Neural cell (in vitro differentiated cells): ENCODE data around the gene DBN1. TPM values are rescaled to one million over a fixed set of nuclear protein-coding genes. Genes with fewer than 3 reads are reported as not detected.

Source experiments
- H2AFZ ChIP-seq: fragments of 200-600, 300-800 bp; sonication (generic), shearing (Covaris generic); 2 replicates; pipeline ENCODE4 v1.6.0; 2014; ENCODE audit warnings: low read depth, mild to moderate bottlenecking, antibody characterized with exemption, low read length, moderate library complexity
- H3F3A ChIP-seq: fragments of 200-600 bp; shearing (Covaris generic); 2 replicates; pipeline ENCODE4 v1.6.1; 2016; ENCODE audit warnings: mild to moderate bottlenecking, moderate library complexity, mixed read lengths, antibody characterized with exemption, low read length; ENCODE audit not compliant: insufficient read depth, poor library complexity, severe bottlenecking
- H3K27ac ChIP-seq: fragments of 200-600, 300-800 bp; sonication (generic), shearing (Covaris generic); 2 replicates; pipeline ENCODE4 v1.5.1; 2014; ENCODE audit warnings: mild to moderate bottlenecking, low read length, moderate library complexity
- H3K27me3 ChIP-seq: fragments of 300-800, 200-600 bp; sonication (generic), shearing (Covaris generic); 2 replicates; pipeline ENCODE4 v1.6.0; 2014; ENCODE audit warnings: mild to moderate bottlenecking, low read depth, low read length, moderate library complexity; ENCODE audit not compliant: insufficient read depth
- H3K36me3 ChIP-seq: fragments of 300-800, 200-600 bp; sonication (generic), shearing (Covaris generic); 2 replicates; pipeline ENCODE4 v1.5.1; 2014; ENCODE audit warnings: mild to moderate bottlenecking, antibody characterized with exemption, low read length, moderate library complexity; ENCODE audit not compliant: insufficient read depth
- H3K4me2 ChIP-seq: fragments of 300-800, 200-600 bp; sonication (generic), shearing (Covaris generic); 2 replicates; pipeline ENCODE4 v1.6.0; 2014; ENCODE audit warnings: mild to moderate bottlenecking, low read length
- H3K4me3 ChIP-seq: fragments of 300-800, 200-600 bp; sonication (generic), shearing (Covaris generic); 2 replicates; pipeline ENCODE4 v1.5.1; 2014; ENCODE audit warnings: mild to moderate bottlenecking, low read length, moderate library complexity
- H3K79me2 ChIP-seq: fragments of 200-600 bp; shearing (Covaris generic); replicated peaks from 2 replicates; pipeline ENCODE4 v1.6.0; 2014; ENCODE audit warnings: mild to moderate bottlenecking, low read length, moderate library complexity; ENCODE audit not compliant: insufficient read depth
- H3K9ac ChIP-seq: fragments of 300-800, 200-600 bp; sonication (generic), shearing (Covaris generic); 2 replicates; pipeline ENCODE4 v1.6.1; 2016; ENCODE audit warnings: mild to moderate bottlenecking, low read length, mixed read lengths
- H3K9me2 ChIP-seq: fragments of 200-600 bp; shearing (Covaris generic); 2 replicates; pipeline ENCODE4 v1.6.1; 2016; ENCODE audit warnings: mild to moderate bottlenecking, low read length, mixed read lengths; ENCODE audit not compliant: insufficient read depth
- H3K9me3 ChIP-seq: fragments of 200-600, 300-800 bp; sonication (generic), shearing (Covaris generic); 2 replicates; pipeline ENCODE4 v1.6.1; 2016; ENCODE audit warnings: mild to moderate bottlenecking, mixed run types, low read length, moderate library complexity, mixed read lengths
- H4K20me1 ChIP-seq: fragments of 200-600 bp; shearing (Covaris generic); 2 replicates; pipeline ENCODE4 v1.6.1; 2016; ENCODE audit warnings: mild to moderate bottlenecking, mixed run types; ENCODE audit not compliant: insufficient read depth
- EP300 ChIP-seq: fragments of 450-650 bp; conservative IDR thresholded peaks from 2 replicates; pipeline ENCODE4 v1.6.1; 2014; ENCODE audit warnings: antibody characterized with exemption, mild to moderate bottlenecking, moderate library complexity; ENCODE audit not compliant: poor library complexity, severe bottlenecking
- EZH2 ChIP-seq: fragments of 200-600, 300-800 bp; shearing (Covaris generic), sonication (generic); IDR thresholded peaks from 2 replicates; pipeline ENCODE4 v1.6.1; 2014; ENCODE audit warnings: antibody characterized with exemption, low read length, borderline replicate concordance, mild to moderate bottlenecking; ENCODE audit not compliant: insufficient read depth, poor library complexity, severe bottlenecking
- MXI1 ChIP-seq: fragments of 450-650 bp; conservative IDR thresholded peaks from 2 replicates; pipeline ENCODE4 v1.6.1; 2014; ENCODE audit warnings: antibody characterized with exemption, mild to moderate bottlenecking; ENCODE audit not compliant: poor library complexity, severe bottlenecking
- POLR2AphosphoS5 ChIP-seq: IDR thresholded peaks from 2 replicates; pipeline ENCODE4 v1.6.1; 2012
- RAD21 ChIP-seq: fragments of 450-650 bp; conservative IDR thresholded peaks from 2 replicates; pipeline ENCODE4 v1.6.1; 2014; ENCODE audit warnings: antibody characterized with exemption, mild to moderate bottlenecking, moderate library complexity
- SMC3 ChIP-seq: fragments of 450-650 bp; conservative IDR thresholded peaks from 2 replicates; pipeline ENCODE4 v1.6.1; 2014; ENCODE audit warnings: antibody characterized with exemption, mild to moderate bottlenecking, moderate library complexity; ENCODE audit not compliant: poor library complexity
- TAF1 ChIP-seq: IDR thresholded peaks from 2 replicates; pipeline ENCODE4 v1.6.1; 2012; ENCODE audit warnings: low read depth
- polyA plus RNA-seq: library from polyadenylated mRNA; depleted of rRNA; stranded (reverse); fragments of >200 nt; gene quantifications from 2 replicates; pipeline ENCODE4 v1.2.3, GENCODE V29; 2014
- TF ChIP-seq, protein P1 (sequence below): fragments of 450-650 bp; IDR thresholded peaks from 2 replicates; pipeline ENCODE4 v1.5.1; 2014; ENCODE audit warnings: antibody characterized with exemption, mild to moderate bottlenecking, moderate library complexity; ENCODE audit not compliant: poor library complexity, severe bottlenecking
- TF ChIP-seq, protein P2 (sequence below): IDR thresholded peaks from 2 replicates; pipeline ENCODE4 v1.6.1; 2012; ENCODE audit warnings: borderline replicate concordance

DBN1 gene
- polyA plus RNA-seq, 1 donor from 2014 or later = 319 TPM

DNA sequence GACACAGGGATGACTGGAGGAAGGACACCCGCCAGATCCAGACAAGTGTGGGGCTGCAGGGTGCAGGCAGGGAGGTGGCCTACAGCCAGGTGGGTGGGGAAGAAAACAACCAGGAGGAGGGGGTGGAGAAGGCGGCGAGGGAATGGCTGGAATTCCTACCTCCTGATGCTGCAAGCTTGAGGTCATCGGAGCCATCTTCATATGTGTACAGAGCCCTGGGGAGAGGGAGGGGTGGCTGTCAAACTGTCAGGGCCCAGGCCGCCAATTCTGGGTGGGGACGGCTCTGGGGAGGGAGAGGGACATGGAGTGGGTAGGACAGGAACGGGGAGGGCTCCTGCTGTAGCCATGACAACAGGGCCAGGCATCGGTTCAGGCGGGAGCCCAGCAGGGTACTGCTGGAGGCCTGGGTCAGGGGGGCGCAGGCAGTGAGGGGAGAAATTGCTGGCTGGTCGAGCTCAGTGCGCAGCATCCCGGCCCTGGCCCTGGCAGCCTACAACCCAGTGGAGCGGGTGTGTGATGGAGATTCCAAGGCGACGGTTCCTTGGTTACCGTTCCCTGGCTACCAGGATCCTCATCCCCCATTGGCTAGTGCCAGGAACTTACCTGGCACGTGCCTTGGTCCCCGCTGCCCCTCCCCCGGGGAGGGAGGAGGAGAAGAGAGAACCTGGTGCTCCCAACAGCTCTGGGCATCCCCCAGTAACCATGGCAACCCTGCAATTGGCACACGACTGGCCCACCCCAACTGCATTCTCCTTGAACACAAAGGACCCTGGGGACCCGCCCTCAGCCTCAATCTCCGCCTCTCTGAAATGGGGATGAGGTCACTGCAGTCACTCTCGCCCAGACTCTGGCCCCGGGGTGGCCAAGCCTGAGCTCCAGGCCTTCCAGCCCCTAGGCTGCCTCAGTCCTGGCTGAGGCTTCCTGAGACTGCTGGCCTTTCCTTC lies 4.5 kb downstream of the DBN1 start:
- peak overlapping the region; percentile 98 for H3K4me3 ChIP-seq
- no peaks in the 10 kb centered on the region for H3K27me3 ChIP-seq
- H3K9ac ChIP-seq = peak overlapping the region; percentile 98
- no peaks in the 10 kb centered on the region for H3K9me2 ChIP-seq
- peaks cover 4% of the 10 kb centered on the region for H3F3A ChIP-seq
- H3K36me3 ChIP-seq = peaks cover 14% of the 10 kb centered on the region
- peaks cover 69% of the 10 kb centered on the region for H3K79me2 ChIP-seq
- TF ChIP-seq EZH2 = no peak
- TF ChIP-seq MXI1 = peak; percentile 77
- TF ChIP-seq TAF1 = no peak
- TF ChIP-seq SMC3 = peak; percentile 8
- peak; percentile 36 for TF ChIP-seq POLR2AphosphoS5
- TF ChIP-seq EP300 = peak; percentile 45
- no peak overlapping the region for H2AFZ ChIP-seq
- peaks cover 35% of the 10 kb centered on the region for H4K20me1 ChIP-seq
- no peaks in the 10 kb centered on the region for H3K9me3 ChIP-seq
- peak overlapping the region; percentile 85 for H3K4me2 ChIP-seq
- H3K27ac ChIP-seq = peak overlapping the region; percentile 92

DNA sequence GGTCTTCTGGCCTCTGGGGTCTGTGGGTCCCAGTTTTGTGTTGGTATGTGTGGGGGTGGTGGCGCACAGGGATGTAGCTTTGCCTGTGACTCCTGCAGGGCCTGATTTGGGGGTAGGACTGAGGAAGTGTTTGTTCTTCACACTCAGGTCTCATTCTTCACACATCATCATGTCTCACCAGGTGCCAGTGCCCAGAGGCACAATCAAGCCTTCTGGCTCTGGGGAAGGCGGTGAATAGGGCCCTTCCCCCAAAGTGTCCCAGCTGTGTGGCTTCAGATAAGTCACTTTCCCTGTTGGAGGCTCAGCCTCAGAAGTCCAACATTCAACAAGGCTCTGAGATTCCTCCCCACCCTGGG lies 5.1 kb downstream of the DBN1 start:
- TF ChIP-seq EP300 (no peak), RAD21 (no peak), EZH2 (no peak), POLR2AphosphoS5 (no peak), SMC3 (no peak), MXI1 (no peak), TAF1 (no peak)
- TF ChIP-seq, protein P1, sequence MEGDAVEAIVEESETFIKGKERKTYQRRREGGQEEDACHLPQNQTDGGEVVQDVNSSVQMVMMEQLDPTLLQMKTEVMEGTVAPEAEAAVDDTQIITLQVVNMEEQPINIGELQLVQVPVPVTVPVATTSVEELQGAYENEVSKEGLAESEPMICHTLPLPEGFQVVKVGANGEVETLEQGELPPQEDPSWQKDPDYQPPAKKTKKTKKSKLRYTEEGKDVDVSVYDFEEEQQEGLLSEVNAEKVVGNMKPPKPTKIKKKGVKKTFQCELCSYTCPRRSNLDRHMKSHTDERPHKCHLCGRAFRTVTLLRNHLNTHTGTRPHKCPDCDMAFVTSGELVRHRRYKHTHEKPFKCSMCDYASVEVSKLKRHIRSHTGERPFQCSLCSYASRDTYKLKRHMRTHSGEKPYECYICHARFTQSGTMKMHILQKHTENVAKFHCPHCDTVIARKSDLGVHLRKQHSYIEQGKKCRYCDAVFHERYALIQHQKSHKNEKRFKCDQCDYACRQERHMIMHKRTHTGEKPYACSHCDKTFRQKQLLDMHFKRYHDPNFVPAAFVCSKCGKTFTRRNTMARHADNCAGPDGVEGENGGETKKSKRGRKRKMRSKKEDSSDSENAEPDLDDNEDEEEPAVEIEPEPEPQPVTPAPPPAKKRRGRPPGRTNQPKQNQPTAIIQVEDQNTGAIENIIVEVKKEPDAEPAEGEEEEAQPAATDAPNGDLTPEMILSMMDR = no peak
- TF ChIP-seq, protein P2, sequence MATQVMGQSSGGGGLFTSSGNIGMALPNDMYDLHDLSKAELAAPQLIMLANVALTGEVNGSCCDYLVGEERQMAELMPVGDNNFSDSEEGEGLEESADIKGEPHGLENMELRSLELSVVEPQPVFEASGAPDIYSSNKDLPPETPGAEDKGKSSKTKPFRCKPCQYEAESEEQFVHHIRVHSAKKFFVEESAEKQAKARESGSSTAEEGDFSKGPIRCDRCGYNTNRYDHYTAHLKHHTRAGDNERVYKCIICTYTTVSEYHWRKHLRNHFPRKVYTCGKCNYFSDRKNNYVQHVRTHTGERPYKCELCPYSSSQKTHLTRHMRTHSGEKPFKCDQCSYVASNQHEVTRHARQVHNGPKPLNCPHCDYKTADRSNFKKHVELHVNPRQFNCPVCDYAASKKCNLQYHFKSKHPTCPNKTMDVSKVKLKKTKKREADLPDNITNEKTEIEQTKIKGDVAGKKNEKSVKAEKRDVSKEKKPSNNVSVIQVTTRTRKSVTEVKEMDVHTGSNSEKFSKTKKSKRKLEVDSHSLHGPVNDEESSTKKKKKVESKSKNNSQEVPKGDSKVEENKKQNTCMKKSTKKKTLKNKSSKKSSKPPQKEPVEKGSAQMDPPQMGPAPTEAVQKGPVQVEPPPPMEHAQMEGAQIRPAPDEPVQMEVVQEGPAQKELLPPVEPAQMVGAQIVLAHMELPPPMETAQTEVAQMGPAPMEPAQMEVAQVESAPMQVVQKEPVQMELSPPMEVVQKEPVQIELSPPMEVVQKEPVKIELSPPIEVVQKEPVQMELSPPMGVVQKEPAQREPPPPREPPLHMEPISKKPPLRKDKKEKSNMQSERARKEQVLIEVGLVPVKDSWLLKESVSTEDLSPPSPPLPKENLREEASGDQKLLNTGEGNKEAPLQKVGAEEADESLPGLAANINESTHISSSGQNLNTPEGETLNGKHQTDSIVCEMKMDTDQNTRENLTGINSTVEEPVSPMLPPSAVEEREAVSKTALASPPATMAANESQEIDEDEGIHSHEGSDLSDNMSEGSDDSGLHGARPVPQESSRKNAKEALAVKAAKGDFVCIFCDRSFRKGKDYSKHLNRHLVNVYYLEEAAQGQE = no peak
- Histone ChIP-seq H2AFZ (no peak overlapping the region), H3K27me3 (no peaks in the 10 kb centered on the region), H3K79me2 (peaks cover 73% of the 10 kb centered on the region), H3K9me2 (no peaks in the 10 kb centered on the region), H3K4me3 (peak overlapping the region; percentile 98), H3K9me3 (no peaks in the 10 kb centered on the region), H3K4me2 (no peak overlapping the region), H3K27ac (peak overlapping the region; percentile 92), H3K36me3 (peaks cover 14% of the 10 kb centered on the region), H3K9ac (peak overlapping the region; percentile 98), H4K20me1 (peaks cover 39% of the 10 kb centered on the region), H3F3A (peaks cover 4% of the 10 kb centered on the region)
